CD4-positive, alpha-beta T cell treated with Interleukin-6 at 100 ng/mL for 8 hours (primary cell): ENCODE results near the gene JADE2.

Experiments used
- DNase-seq: peaks from one replicate; pipeline ENCODE4 v3.0.0-alpha.2; 2020; ENCODE audit warnings: mixed read lengths, low spot score

The JADE2 gene

GRCh38 chr5:134570365-134570758 lies 44.9 kb downstream of the JADE2 start:
- DNase-seq = no peak

DNA sequence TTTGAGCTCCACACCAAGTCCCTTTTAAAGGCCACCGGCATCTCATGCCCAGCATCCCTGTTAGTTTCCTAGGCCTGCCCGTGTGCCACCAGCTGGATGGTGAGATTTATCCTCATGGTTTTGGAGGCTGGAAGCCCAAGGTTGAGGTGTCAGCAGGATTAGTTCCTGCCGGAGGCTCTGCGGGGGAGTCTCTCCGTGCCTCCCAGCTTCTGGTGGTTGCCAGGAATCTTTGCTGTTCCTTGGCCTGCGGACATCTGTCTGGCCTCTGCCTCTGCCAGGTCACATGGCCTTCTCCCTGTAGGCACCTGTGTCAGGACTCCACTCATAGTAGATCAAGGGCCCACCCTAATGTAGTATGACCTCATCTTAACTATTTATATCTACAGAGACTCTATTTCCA lies 45.4 kb downstream of the JADE2 start:
- DNase-seq = no peak

- DNase-seq = no peak
These were observed 46.4 kb downstream of the JADE2 start for GRCh38 chr5:134571693-134572405.

GRCh38 chr5:134572811-134573210 lies 47.3 kb downstream of the JADE2 start:
- no peak for DNase-seq

GRCh38 chr5:134574521-134574920 lies 49.1 kb downstream of the JADE2 start:
- DNase-seq = no peak

DNA sequence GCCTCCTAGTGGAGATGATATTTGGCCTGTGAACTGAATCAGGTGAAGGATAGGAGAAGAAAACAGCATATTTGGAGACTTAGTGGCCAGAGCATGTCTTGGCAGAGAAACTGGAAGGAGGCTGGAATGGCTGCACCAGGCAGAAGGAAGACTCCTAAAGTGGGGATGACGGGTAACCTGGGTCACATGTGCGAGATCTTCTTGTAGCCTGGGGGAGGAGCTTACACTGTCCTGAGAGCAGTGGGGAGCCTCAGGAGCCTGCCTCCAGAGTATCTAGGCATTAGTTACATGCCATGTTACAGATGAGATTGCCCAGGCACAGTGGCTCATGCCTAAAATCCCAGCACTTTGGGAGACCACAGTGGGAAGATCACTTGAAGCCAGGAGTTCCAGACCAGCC lies 49.8 kb downstream of the JADE2 start:
- no peak for DNase-seq

GRCh38 chr5:134576386-134577021 lies 51.0 kb downstream of the JADE2 start:
- DNase-seq = no peak

DNA sequence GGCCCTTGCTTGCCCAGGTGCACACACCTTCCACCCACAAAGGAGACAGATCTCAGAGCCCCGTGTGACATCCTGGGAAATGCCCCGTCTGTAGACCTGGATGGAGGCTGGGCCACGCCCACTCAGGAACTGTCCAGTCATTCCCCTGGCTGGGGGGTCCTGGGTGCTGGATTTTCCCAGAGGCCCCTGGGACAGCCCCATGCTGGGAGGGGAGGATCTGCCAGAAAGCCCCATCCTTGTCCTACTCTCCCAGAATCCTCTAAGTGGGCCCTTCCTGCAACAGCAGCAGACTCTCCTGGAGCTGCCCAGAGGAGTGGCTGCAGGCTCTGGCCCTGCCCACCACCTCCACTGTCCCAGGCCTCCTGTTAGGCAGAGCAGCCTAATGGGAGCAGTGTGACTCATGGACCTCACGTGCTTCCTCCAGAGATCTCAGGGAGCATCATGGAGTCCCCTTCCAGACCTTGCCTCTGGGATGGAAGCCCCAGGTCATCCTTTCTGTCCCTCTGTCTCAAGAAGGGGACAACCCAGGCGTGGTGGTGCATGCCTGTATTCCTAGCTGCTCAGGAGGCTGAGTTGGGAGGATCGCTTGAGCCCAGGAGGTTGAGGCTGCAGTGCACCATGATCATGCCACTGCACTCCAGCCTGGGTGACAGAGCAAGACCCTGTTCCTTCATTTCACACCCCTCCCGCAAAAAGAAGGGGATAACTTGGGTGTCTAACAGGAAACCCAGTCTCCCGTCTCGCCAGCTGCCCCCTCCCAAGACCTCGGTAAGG lies 51.7 kb downstream of the JADE2 start:
- DNase-seq = no peak

GRCh38 chr5:134577796-134578577 lies 52.5 kb downstream of the JADE2 start:
- peak; percentile 65 for DNase-seq

DNA sequence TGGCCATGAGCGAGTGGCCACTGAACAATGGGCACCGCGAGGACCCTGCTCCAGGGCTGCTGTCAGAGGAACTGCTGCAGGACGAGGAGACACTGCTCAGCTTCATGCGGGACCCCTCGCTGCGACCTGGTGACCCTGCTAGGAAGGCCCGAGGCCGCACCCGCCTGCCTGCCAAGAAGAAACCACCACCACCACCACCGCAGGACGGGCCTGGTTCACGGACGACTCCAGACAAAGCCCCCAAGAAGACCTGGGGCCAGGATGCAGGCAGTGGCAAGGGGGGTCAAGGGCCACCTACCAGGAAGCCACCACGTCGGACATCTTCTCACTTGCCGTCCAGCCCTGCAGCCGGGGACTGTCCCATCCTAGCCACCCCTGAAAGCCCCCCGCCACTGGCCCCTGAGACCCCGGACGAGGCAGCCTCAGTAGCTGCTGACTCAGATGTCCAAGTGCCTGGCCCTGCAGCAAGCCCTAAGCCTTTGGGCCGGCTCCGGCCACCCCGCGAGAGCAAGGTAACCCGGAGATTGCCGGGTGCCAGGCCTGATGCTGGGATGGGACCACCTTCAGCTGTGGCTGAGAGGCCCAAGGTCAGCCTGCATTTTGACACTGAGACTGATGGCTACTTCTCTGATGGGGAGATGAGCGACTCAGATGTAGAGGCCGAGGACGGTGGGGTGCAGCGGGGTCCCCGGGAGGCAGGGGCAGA lies 53.3 kb downstream of the JADE2 start:
- DNase-seq = no peak

DNA sequence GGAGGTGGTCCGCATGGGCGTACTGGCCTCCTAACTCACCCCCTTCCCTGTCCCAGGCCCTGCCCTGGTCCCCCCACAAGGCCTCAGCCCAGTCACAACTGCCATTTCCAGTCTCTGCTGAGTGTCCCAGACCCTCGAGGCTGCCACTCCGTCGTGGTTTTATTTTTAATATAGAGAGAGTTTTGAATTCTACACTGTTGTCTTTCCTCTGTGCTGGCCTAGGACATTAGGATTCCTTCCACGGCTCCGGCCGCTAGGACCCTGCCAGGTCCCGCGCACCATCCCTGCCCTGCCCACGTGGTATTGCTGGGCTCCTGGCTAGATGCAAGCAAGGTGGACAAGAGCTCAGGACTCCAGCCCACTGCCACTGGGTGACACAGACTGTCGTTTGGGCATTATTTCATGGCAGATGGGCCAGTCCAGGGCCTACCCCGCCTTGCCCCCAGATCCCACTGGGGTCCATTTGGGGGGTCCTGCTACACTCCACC lies 53.9 kb downstream of the JADE2 start:
- no peak for DNase-seq

- DNase-seq = no peak
These were observed 54.6 kb downstream of the JADE2 start for GRCh38 chr5:134580001-134580460.

- DNase-seq = no peak
These were observed 55.9 kb downstream of the JADE2 start for GRCh38 chr5:134581241-134581981.

DNA sequence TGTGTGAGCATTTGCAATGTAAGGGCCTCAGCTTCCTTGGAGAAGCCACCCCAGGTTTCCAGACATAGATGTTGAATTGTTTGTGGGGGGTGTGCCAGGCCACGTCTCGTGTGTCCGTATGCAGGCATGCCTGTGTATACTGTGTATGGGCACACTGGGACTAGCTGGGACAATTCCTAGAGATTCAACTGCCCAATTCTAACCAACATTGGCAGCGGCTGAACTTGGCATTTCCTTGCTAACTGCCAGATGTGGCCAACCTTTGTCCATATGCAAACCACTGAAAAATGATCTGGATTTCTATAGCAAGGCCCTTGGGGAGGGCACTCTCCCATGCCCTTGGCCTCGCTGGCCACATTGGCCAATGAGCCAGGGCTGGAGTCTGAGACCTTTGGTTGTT lies 56.8 kb downstream of the JADE2 start:
- DNase-seq = no peak

- no peak for DNase-seq
These were observed 57.5 kb downstream of the JADE2 start for GRCh38 chr5:134582941-134583340.

DNA sequence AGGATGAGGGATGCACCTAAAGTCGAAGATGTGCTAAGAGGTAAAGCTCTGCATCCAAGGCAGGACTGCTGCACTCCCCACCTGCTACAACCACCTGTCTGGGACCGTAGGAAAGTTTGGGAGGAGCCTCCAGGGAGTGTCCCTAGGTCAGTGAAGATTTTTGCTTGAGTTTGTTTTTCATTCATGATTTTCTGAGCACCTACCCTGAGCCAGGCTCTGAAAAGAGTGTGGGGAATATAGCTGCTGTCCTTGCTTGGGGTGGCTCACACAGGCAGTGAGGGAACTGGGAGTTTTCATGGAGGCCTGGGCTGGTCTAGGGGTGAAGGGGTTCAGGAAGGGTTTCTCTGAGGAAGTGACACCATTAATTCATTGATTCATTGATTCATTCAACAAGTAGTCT lies 58.3 kb downstream of the JADE2 start:
- no peak for DNase-seq

- no peak for DNase-seq
These were observed 59.2 kb downstream of the JADE2 start for GRCh38 chr5:134584662-134585061.

DNA sequence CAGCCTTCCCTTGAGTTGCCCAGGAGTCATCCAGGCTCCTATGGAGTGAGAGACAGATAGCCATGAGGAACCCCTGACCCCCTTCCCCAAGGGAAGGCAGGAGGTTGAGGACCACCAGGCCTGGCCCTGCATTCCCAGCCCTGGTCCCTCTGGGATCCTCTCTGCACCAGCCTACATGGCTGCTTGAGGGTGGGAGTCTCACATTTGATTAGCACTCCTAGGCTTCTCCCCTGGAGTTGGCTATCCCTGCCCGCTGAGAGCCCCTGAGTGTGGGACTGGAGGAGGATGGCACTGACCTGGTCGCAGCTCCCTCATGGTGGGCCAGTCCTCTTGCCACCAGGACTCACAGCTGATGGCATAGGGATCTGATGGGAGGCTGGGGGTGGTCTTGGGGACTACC lies 60.5 kb downstream of the JADE2 start:
- DNase-seq = no peak

- peak; percentile 77 for DNase-seq
These were observed 61.5 kb downstream of the JADE2 start for GRCh38 chr5:134586866-134587524.

GRCh38 chr5:134590992-134591659 lies 65.7 kb downstream of the JADE2 start:
- DNase-seq = no peak
